Common myeloid progenitor, CD34-positive (primary cell): Measurements from ENCODE around the gene STOX1.
"Not testable (repeated sequence)": the region's sequence is repeated elsewhere in the genome, so short reads cannot be mapped to it uniquely, and the experiment has no call there.

Experiments
- CTCF ChIA-PET: fragments of 350-600 bp; sonication (Branson Sonifier 250); formaldehyde crosslinking; loops from one replicate; lab custom pipeline; 2021; ENCODE audit warnings: antibody characterized with exemption; lab: Charles Lee
- POLR2A ChIA-PET: fragments of 350-600 bp; sonication (Branson Sonifier 250); formaldehyde crosslinking; loops from one replicate; lab custom pipeline; 2021; ENCODE audit warnings: antibody characterized with exemption; lab: Charles Lee
- DNase-seq, 3 donors: peaks; one replicate each; pipeline versions ENCODE4 v3.0.0 to v3.0.0-alpha.2; 2013
- H3K27ac ChIP-seq, 2 experiments: 1 replicate in 1 of 2; 2 replicates in 1 of 2; pipeline ENCODE4 v1.7.0; 2013; ENCODE audit warnings: inconsistent platforms in 2 of 2, low read length in 2 of 2, mild to moderate bottlenecking in 2 of 2, low read depth in 1 of 2, moderate library complexity in 1 of 2; ENCODE audit not compliant: severe bottlenecking in 2 of 2, insufficient read depth in 1 of 2, poor library complexity in 1 of 2
- H3K27me3 ChIP-seq, 5 experiments: replicated peaks in 2 of 5; 1 replicate in 3 of 5; 2 replicates in 2 of 5; pipeline versions ENCODE4 v1.6.1 to v1.7.0; 2013; ENCODE audit warnings: low read length in 4 of 5, mild to moderate bottlenecking in 2 of 5, moderate library complexity in 2 of 5, inconsistent platforms in 1 of 5; ENCODE audit not compliant: insufficient read depth in 5 of 5, control insufficient read depth in 4 of 5
- H3K36me3 ChIP-seq, 4 experiments: 1 replicate in 2 of 4; 2 replicates in 2 of 4; pipeline versions ENCODE4 v1.6.1 to v1.7.0; 2013; ENCODE audit warnings: low read length in 3 of 4, control low read depth in 1 of 4, mild to moderate bottlenecking in 1 of 4; ENCODE audit not compliant: control insufficient read depth in 4 of 4, insufficient read depth in 4 of 4
- H3K4me1 ChIP-seq, 4 experiments: 1 replicate in 3 of 4; 2 replicates in 1 of 4; pipeline versions ENCODE4 v1.6.1 to v1.7.1; 2013; ENCODE audit warnings: low read length in 3 of 4, mild to moderate bottlenecking in 3 of 4, control low read depth in 1 of 4, inconsistent platforms in 1 of 4, moderate library complexity in 1 of 4; ENCODE audit not compliant: control insufficient read depth in 4 of 4, insufficient read depth in 4 of 4; ENCODE audit errors: control extremely low read depth in 1 of 4
- H3K4me3 ChIP-seq, 7 experiments: 1 replicate in 4 of 7; 2 replicates in 3 of 7; pipeline versions ENCODE4 v1.5.1 to v1.7.0; 2013; ENCODE audit warnings: mild to moderate bottlenecking in 7 of 7, low read length in 6 of 7, moderate library complexity in 6 of 7, inconsistent platforms in 2 of 7, low read depth in 2 of 7, control low read depth in 1 of 7; ENCODE audit not compliant: insufficient read depth in 4 of 7, control insufficient read depth in 1 of 7; ENCODE audit errors: extremely low read depth in 1 of 7
- H3K9me3 ChIP-seq, 5 experiments: 1 replicate in 4 of 5; 2 replicates in 1 of 5; pipeline versions ENCODE4 v1.6.1 to v1.7.1; 2013; ENCODE audit warnings: low read length in 4 of 5, mild to moderate bottlenecking in 2 of 5, inconsistent platforms in 1 of 5, low read depth in 1 of 5, moderate library complexity in 1 of 5; ENCODE audit not compliant: control insufficient read depth in 4 of 5, insufficient read depth in 2 of 5; ENCODE audit errors: control extremely low read depth in 1 of 5
- WGBS: methylation state at CpG from one replicate; pipeline ENCODE4 v1.1.5; 2013; ENCODE audit not compliant: insufficient coverage; 5-methylcytosine and 5-hydroxymethylcytosine counted together

Gene STOX1

GRCh38 chr10:68792115-68792514 is 35.2 kb upstream of the STOX1 start:
- peak; percentile 31 to 61 (median 56) for DNase-seq
- no peak overlapping the region for H3K4me3 ChIP-seq
- H3K36me3 ChIP-seq: peaks cover 9 to 61% (median 46%) of the 10 kb centered on the region in 4 experiments
- ChIA-PET POLR2A (no interaction called here), CTCF (interaction anchor here (0.7 to 1.7 kb wide), 3 partner anchors 10 to 108 kb away, joined by 3 to 5 read pairs (median 3); no protein-coding TSS in a partner anchor)
- no peaks in the 10 kb centered on the region for H3K9me3 ChIP-seq
- no peaks in the 10 kb centered on the region for H3K4me1 ChIP-seq
- no peak overlapping the region for H3K27ac ChIP-seq
- 89% methylated on average over 1 of the region's 1 CpG for whole genome bisulfite sequencing
- no peaks in the 10 kb centered on the region for H3K27me3 ChIP-seq

GRCh38 chr10:68795886-68796532 is 31.3 kb upstream of the STOX1 start:
- no peaks in the 10 kb centered on the region for H3K27me3 ChIP-seq
- H3K36me3 ChIP-seq: peaks cover 2 to 34% (median 23%) of the 10 kb centered on the region in 4 experiments
- ChIA-PET CTCF (interaction anchor here (1.2 to 2.2 kb wide), 2 partner anchors 101 to 103 kb away, joined by 3 to 10 read pairs; no protein-coding TSS in a partner anchor), POLR2A (no interaction called here)
- no peaks in the 10 kb centered on the region for H3K4me1 ChIP-seq
- H3K9me3 ChIP-seq: no peaks in the 10 kb centered on the region
- 100% methylated on average over 3 of the region's 4 CpGs for WGBS
- H3K27ac ChIP-seq: no peak overlapping the region
- no peak for DNase-seq
- H3K4me3 ChIP-seq: no peak overlapping the region

- Histone ChIP-seq H3K27ac (no peak overlapping the region), H3K27me3 (no peaks in the 10 kb centered on the region), H3K4me3 (no peak overlapping the region), H3K36me3 (peaks cover 2 to 34% (median 20%) of the 10 kb centered on the region in 4 experiments), H3K9me3 (no peaks in the 10 kb centered on the region), H3K4me1 (no peaks in the 10 kb centered on the region)
- 100% methylated on average over 2 of the region's 3 CpGs for WGBS
- ChIA-PET CTCF (interaction anchor here (2.2 kb wide), 1 partner anchor 101 kb away, joined by 10 read pairs; no protein-coding TSS in a partner anchor), POLR2A (no interaction called here)
- DNase-seq: no peak
These were observed 30.7 kb upstream of the STOX1 start for GRCh38 chr10:68796605-68797004.

- Histone ChIP-seq H3K36me3 (peaks cover 2 to 13% (median 11%) of the 10 kb centered on the region in 4 experiments), H3K4me1 (no peaks in the 10 kb centered on the region), H3K27ac (no peak overlapping the region), H3K4me3 (no peak overlapping the region), H3K27me3 (no peaks in the 10 kb centered on the region), H3K9me3 (no peaks in the 10 kb centered on the region)
- DNase-seq: no peak
- no CpG with 5 or more reads among the region's 2 CpGs for WGBS
- ChIA-PET POLR2A (no interaction called here), CTCF (interaction anchor here (3.0 kb wide), 1 partner anchor 95 kb away, joined by 10 read pairs; no protein-coding TSS in a partner anchor)
These were observed 27.1 kb upstream of the STOX1 start for GRCh38 chr10:68800211-68800610.

GRCh38 chr10:68804692-68805091 is 22.6 kb upstream of the STOX1 start:
- Histone ChIP-seq H3K36me3 (peaks cover 0 to 2% (median 0%) of the 10 kb centered on the region in 4 experiments), H3K27ac (no peak overlapping the region), H3K9me3 (no peaks in the 10 kb centered on the region), H3K4me3 (no peak overlapping the region), H3K27me3 (no peaks in the 10 kb centered on the region), H3K4me1 (no peaks in the 10 kb centered on the region)
- ChIA-PET POLR2A (no interaction called here), CTCF (no interaction called here)
- no CpG with 5 or more reads among the region's 1 CpG for WGBS
- no peak for DNase-seq

GRCh38 chr10:68810830-68811229 is 16.5 kb upstream of the STOX1 start:
- CTCF ChIA-PET, H3K4me3 ChIP-seq, H3K27ac ChIP-seq, H3K4me1 ChIP-seq, H3K36me3 ChIP-seq, H3K9me3 ChIP-seq, DNase-seq, H3K27me3 ChIP-seq, POLR2A ChIA-PET: not testable (repeated sequence)
- 93% methylated on average over 8 of the region's 9 CpGs for WGBS

GRCh38 chr10:68811314-68812009 is 15.9 kb upstream of the STOX1 start:
- DNase-seq: no peak
- Histone ChIP-seq H3K4me3 (no peak overlapping the region), H3K36me3 (no peaks in the 10 kb centered on the region), H3K4me1 (no peaks in the 10 kb centered on the region), H3K9me3 (no peaks in the 10 kb centered on the region), H3K27ac (no peak overlapping the region), H3K27me3 (no peaks in the 10 kb centered on the region)
- 95% methylated on average over 4 of the region's 7 CpGs for WGBS
- ChIA-PET POLR2A (no interaction called here), CTCF (interaction anchor here (0.9 kb wide), 1 partner anchor 10 kb away, joined by 3 read pairs; no protein-coding TSS in a partner anchor)
